ENCODE data around the gene SUSD2.

- TF ChIP-seq CTCF (conservative IDR thresholded peaks at IDR 0.05 in 1 of 2, IDR thresholded peaks at IDR 0.05 in 1 of 2; ENCODE audit: low read depth in 1 of 2, low read length in 2 of 2) (no peak), EZH2 (IDR thresholded peaks at IDR 0.05; ENCODE audit: low read length, missing control alignments) (no peak)
Observed at GRCh38 chr22:24190596-24191208, 9.4 kb downstream of the SUSD2 start.
